IMR-90 (cell line): Measurements from ENCODE around the gene NHP2.

Source experiments
- CEBPB ChIP-seq: IDR thresholded peaks from 2 replicates; pipeline ENCODE4 v1.6.1; 2012; ENCODE audit warnings: low read depth, low read length, improper control_type of control experiment
- POLR2A ChIP-seq: IDR thresholded peaks from 2 replicates; pipeline ENCODE4 v1.6.1; 2012; ENCODE audit warnings: mild to moderate bottlenecking, low read depth, low read length
- RAD21 ChIP-seq: IDR thresholded peaks from 2 replicates; pipeline ENCODE4 v1.6.1; 2012; ENCODE audit warnings: low read length, improper control_type of control experiment
- RFX5 ChIP-seq: IDR thresholded peaks from 2 replicates; pipeline ENCODE4 v1.8.0; 2012; ENCODE audit warnings: low read depth, mild to moderate bottlenecking, low read length, moderate library complexity
- TF ChIP-seq, protein P1 (sequence below): conservative IDR thresholded peaks from 2 replicates; pipeline ENCODE4 v1.5.1; 2012; ENCODE audit warnings: mild to moderate bottlenecking, low read depth, low read length, improper control_type of control experiment

DNA sequence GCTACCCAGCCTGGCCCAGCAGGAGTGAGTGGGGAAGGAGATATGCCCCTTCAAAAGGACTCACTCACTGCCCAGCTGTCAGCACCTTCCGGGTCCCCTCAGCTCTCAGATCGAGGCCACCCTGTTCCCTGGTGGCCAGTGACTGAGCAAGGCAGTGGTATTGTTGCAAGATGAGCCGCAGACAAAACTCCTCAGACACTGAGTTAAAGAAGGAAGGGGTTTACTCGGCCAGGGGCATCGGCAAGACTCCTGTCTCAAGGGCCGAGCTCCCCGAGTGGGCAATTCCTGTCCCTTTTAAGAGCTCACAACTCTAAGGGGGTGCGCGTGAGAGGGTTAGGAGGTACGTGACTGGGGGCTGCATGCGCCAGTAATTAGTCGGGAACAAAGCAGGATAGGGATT lies 50.1 kb downstream of the NHP2 start:
- TF ChIP-seq, protein P1, sequence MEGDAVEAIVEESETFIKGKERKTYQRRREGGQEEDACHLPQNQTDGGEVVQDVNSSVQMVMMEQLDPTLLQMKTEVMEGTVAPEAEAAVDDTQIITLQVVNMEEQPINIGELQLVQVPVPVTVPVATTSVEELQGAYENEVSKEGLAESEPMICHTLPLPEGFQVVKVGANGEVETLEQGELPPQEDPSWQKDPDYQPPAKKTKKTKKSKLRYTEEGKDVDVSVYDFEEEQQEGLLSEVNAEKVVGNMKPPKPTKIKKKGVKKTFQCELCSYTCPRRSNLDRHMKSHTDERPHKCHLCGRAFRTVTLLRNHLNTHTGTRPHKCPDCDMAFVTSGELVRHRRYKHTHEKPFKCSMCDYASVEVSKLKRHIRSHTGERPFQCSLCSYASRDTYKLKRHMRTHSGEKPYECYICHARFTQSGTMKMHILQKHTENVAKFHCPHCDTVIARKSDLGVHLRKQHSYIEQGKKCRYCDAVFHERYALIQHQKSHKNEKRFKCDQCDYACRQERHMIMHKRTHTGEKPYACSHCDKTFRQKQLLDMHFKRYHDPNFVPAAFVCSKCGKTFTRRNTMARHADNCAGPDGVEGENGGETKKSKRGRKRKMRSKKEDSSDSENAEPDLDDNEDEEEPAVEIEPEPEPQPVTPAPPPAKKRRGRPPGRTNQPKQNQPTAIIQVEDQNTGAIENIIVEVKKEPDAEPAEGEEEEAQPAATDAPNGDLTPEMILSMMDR: no peak
- no peak for TF ChIP-seq CEBPB
- TF ChIP-seq POLR2A: no peak
- no peak for TF ChIP-seq RAD21
- no peak for TF ChIP-seq RFX5
